HG03097 (cell line): ENCODE data around the gene PRLR.
"Not testable (repeated sequence)": the region's sequence is repeated elsewhere in the genome, so short reads cannot be mapped to it uniquely, and the experiment has no call there.

Experiments
- ATAC-seq: cut with Tn5 transposase; IDR thresholded peaks from one replicate; pipeline ENCODE4 v1.9.1; 2021; ENCODE audit not compliant: unreplicated experiment, low FRiP score

PRLR gene

GRCh38 chr5:35133186-35133585 is 97.1 kb downstream of the PRLR start:
- ATAC-seq: no peak

- no peak for ATAC-seq
Measured at GRCh38 chr5:35131723-35132122, 98.6 kb downstream of the PRLR start.

GRCh38 chr5:35129921-35130485 is 100.3 kb downstream of the PRLR start:
- peak; percentile 61 for ATAC-seq

GRCh38 chr5:35129276-35129675 is 101.0 kb downstream of the PRLR start:
- ATAC-seq: no peak

- no peak for ATAC-seq
Measured at GRCh38 chr5:35127006-35127405, 103.3 kb downstream of the PRLR start.

GRCh38 chr5:35125746-35126145 is 104.5 kb downstream of the PRLR start:
- ATAC-seq: no peak

GRCh38 chr5:35124932-35125331 is 105.4 kb downstream of the PRLR start:
- ATAC-seq: no peak

- ATAC-seq: no peak
Measured at GRCh38 chr5:35122819-35123218, 107.5 kb downstream of the PRLR start.

- no peak for ATAC-seq
Measured at GRCh38 chr5:35120715-35121114, 109.6 kb downstream of the PRLR start.

- no peak for ATAC-seq
Measured at GRCh38 chr5:35117967-35118366, 112.3 kb downstream of the PRLR start.

- no peak for ATAC-seq
Measured at GRCh38 chr5:35115920-35116319, 114.4 kb downstream of the PRLR start.

GRCh38 chr5:35114698-35115097 is 115.6 kb downstream of the PRLR start:
- no peak for ATAC-seq

- no peak for ATAC-seq
Measured at GRCh38 chr5:35112300-35112699, 118.0 kb downstream of the PRLR start.

GRCh38 chr5:35104550-35104949 is 125.7 kb downstream of the PRLR start:
- ATAC-seq: not testable (repeated sequence)

- no peak for ATAC-seq
Measured at GRCh38 chr5:35103637-35104299, 126.5 kb downstream of the PRLR start.

GRCh38 chr5:35101720-35102119 is 128.6 kb downstream of the PRLR start:
- not testable (repeated sequence) for ATAC-seq

GRCh38 chr5:35101016-35101415 is 129.3 kb downstream of the PRLR start:
- no peak for ATAC-seq

GRCh38 chr5:35098214-35098613 is 132.1 kb downstream of the PRLR start:
- no peak for ATAC-seq

- ATAC-seq: no peak
Measured at GRCh38 chr5:35096932-35097331, 133.4 kb downstream of the PRLR start.

- ATAC-seq: no peak
Measured at GRCh38 chr5:35096216-35096615, 134.1 kb downstream of the PRLR start.

- ATAC-seq: no peak
Measured at GRCh38 chr5:35095366-35095765, 134.9 kb downstream of the PRLR start.

- no peak for ATAC-seq
Measured at GRCh38 chr5:35094948-35095347, 135.3 kb downstream of the PRLR start.

GRCh38 chr5:35092703-35093102 is 137.6 kb downstream of the PRLR start:
- no peak for ATAC-seq
